ENCODE measurements around the gene CACNA2D1.

DNA sequence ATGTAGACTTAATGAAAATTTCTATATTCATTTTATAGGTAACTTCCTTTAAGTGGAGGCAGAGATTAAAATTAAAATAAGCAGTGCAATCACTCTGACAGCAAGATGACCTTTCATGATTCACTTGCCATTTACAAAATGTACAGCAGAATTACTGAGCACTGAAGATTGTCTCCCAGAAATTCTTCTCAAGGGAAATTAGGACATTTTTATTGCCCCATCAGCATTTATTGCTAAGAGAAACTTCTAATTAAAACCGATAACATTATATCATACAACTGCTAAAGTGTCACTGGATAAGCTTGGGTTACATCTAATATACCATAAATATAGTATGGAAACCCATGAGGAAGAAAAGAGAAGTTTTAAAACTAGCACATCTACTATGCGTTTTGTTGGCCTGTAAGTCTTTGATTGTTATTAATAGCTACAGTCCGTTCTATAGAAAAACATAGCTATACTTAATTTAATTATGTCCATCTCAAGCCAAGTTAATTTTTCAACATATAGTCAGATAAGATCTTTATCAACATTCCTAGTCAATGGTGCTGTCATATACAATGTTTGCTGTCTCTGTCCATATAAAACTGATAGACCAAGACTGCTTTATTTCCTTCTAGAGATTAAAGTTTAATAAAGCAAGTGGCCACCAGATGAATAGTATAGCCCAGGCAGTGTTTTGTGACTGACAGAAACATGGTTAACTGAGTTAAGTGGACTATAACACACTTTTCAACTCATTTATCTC lies 456.7 kb downstream of the CACNA2D1 start:
- TF ChIP-seq, protein P1, sequence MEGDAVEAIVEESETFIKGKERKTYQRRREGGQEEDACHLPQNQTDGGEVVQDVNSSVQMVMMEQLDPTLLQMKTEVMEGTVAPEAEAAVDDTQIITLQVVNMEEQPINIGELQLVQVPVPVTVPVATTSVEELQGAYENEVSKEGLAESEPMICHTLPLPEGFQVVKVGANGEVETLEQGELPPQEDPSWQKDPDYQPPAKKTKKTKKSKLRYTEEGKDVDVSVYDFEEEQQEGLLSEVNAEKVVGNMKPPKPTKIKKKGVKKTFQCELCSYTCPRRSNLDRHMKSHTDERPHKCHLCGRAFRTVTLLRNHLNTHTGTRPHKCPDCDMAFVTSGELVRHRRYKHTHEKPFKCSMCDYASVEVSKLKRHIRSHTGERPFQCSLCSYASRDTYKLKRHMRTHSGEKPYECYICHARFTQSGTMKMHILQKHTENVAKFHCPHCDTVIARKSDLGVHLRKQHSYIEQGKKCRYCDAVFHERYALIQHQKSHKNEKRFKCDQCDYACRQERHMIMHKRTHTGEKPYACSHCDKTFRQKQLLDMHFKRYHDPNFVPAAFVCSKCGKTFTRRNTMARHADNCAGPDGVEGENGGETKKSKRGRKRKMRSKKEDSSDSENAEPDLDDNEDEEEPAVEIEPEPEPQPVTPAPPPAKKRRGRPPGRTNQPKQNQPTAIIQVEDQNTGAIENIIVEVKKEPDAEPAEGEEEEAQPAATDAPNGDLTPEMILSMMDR (IDR thresholded peaks at IDR 0.05): no peak
- TF ChIP-seq POLR2A (IDR thresholded peaks at IDR 0.05) (no peak), EP300 (IDR thresholded peaks at IDR 0.05) (no peak), POLR2AphosphoS5 (IDR thresholded peaks at IDR 0.05) (no peak)
